Vagina (tissue), 2 donors: Measurements from ENCODE around the gene DNAJB1. TPM values are rescaled to one million over a fixed set of nuclear protein-coding genes. Genes with fewer than 3 reads are reported as not detected.

Experiments
- DNase-seq, 2 donors: peaks; one replicate each; pipeline ENCODE4 v3.0.0-alpha.2; 2017; ENCODE audit errors: extremely low spot score in 2 of 2
- H3K27ac ChIP-seq: fragments of 200-600 bp; sonication (generic); one replicate; pipeline ENCODE4 v1.5.1; 2019
- H3K27me3 ChIP-seq: fragments of 200-600 bp; sonication (generic); one replicate; pipeline ENCODE4 v1.5.1; 2019
- H3K36me3 ChIP-seq, 2 donors: fragments of 200-600 bp; sonication (generic); one replicate each; pipeline ENCODE4 v1.5.1; 2017 to 2019
- H3K4me1 ChIP-seq: fragments of 200-600 bp; sonication (generic); one replicate; pipeline ENCODE4 v1.5.1; 2019
- H3K4me3 ChIP-seq, 2 donors: fragments of 200-600 bp; sonication (generic); 1 replicate in 1 of 2; 2 replicates in 1 of 2; pipeline ENCODE4 v1.5.1; 2016 to 2019
- H3K9me3 ChIP-seq: fragments of 200-600 bp; sonication (generic); one replicate; pipeline ENCODE4 v1.5.1; 2019
- CTCF ChIP-seq, 3 experiments: fragments of 450-650 bp in 2 of 3; fragments of 200-600 bp in 1 of 3; sonication (generic) in 1 of 3; IDR thresholded peaks; one replicate each; pipeline ENCODE4 v1.5.1; 2017 to 2019; ENCODE audit warnings: antibody characterized with exemption in 3 of 3, mild to moderate bottlenecking in 2 of 3, moderate library complexity in 2 of 3
- POLR2A ChIP-seq, 2 donors: fragments of 450-650 bp; IDR thresholded peaks; one replicate each; pipeline ENCODE4 v1.6.1; 2017; ENCODE audit warnings: antibody characterized with exemption in 2 of 2, mild to moderate bottlenecking in 2 of 2, moderate library complexity in 2 of 2
- POLR2AphosphoS5 ChIP-seq, 2 donors: sonication (generic); formaldehyde crosslinking; IDR thresholded peaks; one replicate each; pipeline ENCODE4 v1.9.0; 2017; ENCODE audit warnings: antibody characterized with exemption in 2 of 2, mild to moderate bottlenecking in 2 of 2, low read depth in 1 of 2; ENCODE audit not compliant: insufficient read depth in 1 of 2
- intact Hi-C: fragments of 100-400 bp; cut with DNase I; formaldehyde crosslinking; loops from one replicate; pipeline ENCODE4 v1.15.1; 2023
- total RNA-seq: library from RNA; depleted of rRNA; stranded (reverse); fragments of >200 nt; gene quantifications from one replicate; pipeline ENCODE4 v1.2.3, GENCODE V29; 2016

Gene DNAJB1
- total RNA-seq, 1 donor from 2014 or later = 164 TPM

- Histone ChIP-seq H3K4me1 (peaks cover 60% of the 10 kb centered on the region), H3K9me3 (no peaks in the 10 kb centered on the region), H3K36me3 (peaks cover 0 to 27% of the 10 kb centered on the region in 2 donors), H3K27ac (peak overlapping the region; percentile 69), H3K27me3 (no peaks in the 10 kb centered on the region), H3K4me3 (no peak overlapping the region)
- DNase-seq = no peak
- no peak for TF ChIP-seq POLR2AphosphoS5 (IDR thresholded peaks at IDR 0.05; ENCODE audit: insufficient read depth in 1 of 2, low read depth in 1 of 2)
- no peak for TF ChIP-seq CTCF (IDR thresholded peaks at IDR 0.05)
- TF ChIP-seq POLR2A (IDR thresholded peaks at IDR 0.05) = no peak
- intact Hi-C loops = no loop called here
Observed at GRCh38 chr19:14561847-14562351, 43.7 kb upstream of the DNAJB1 start.

- Histone ChIP-seq H3K36me3 (peaks cover 0 to 23% of the 10 kb centered on the region in 2 donors), H3K27ac (peak overlapping the region; percentile 69), H3K4me3 (no peak overlapping the region), H3K4me1 (peaks cover 66% of the 10 kb centered on the region), H3K27me3 (no peaks in the 10 kb centered on the region), H3K9me3 (no peaks in the 10 kb centered on the region)
- no peak for TF ChIP-seq POLR2AphosphoS5 (IDR thresholded peaks at IDR 0.05; ENCODE audit: insufficient read depth in 1 of 2, low read depth in 1 of 2)
- no peak for TF ChIP-seq POLR2A (IDR thresholded peaks at IDR 0.05)
- no peak for TF ChIP-seq CTCF (IDR thresholded peaks at IDR 0.05)
- intact Hi-C loops = no loop called here
- no peak for DNase-seq
Observed at GRCh38 chr19:14561249-14561648, 43.1 kb upstream of the DNAJB1 start.

GRCh38 chr19:14560776-14561108 lies 42.5 kb upstream of the DNAJB1 start:
- Histone ChIP-seq H3K27ac (peak overlapping the region; percentile 69), H3K9me3 (no peaks in the 10 kb centered on the region), H3K27me3 (no peaks in the 10 kb centered on the region), H3K4me3 (no peak overlapping the region), H3K36me3 (peaks cover 0 to 19% of the 10 kb centered on the region in 2 donors), H3K4me1 (peaks cover 70% of the 10 kb centered on the region)
- no peak for TF ChIP-seq POLR2A (IDR thresholded peaks at IDR 0.05)
- no peak for TF ChIP-seq POLR2AphosphoS5 (IDR thresholded peaks at IDR 0.05; ENCODE audit: insufficient read depth in 1 of 2, low read depth in 1 of 2)
- TF ChIP-seq CTCF (IDR thresholded peaks at IDR 0.05) = no peak
- DNase-seq = no peak
- intact Hi-C loops = no loop called here

GRCh38 chr19:14559916-14560775 lies 41.9 kb upstream of the DNAJB1 start:
- Histone ChIP-seq H3K36me3 (peaks cover 0 to 14% of the 10 kb centered on the region in 2 donors), H3K9me3 (no peaks in the 10 kb centered on the region), H3K4me3 (no peak overlapping the region), H3K27me3 (no peaks in the 10 kb centered on the region), H3K4me1 (peaks cover 70% of the 10 kb centered on the region), H3K27ac (peak overlapping the region; percentile 69)
- DNase-seq = no peak
- no peak for TF ChIP-seq CTCF (IDR thresholded peaks at IDR 0.05)
- TF ChIP-seq POLR2A (IDR thresholded peaks at IDR 0.05) = no peak
- TF ChIP-seq POLR2AphosphoS5 (IDR thresholded peaks at IDR 0.05; ENCODE audit: insufficient read depth in 1 of 2, low read depth in 1 of 2) = no peak
- intact Hi-C loops = no loop called here
